Activated T-cell treated with anti-CD3 and anti-CD28 coated beads, Interleukin-2, amount 50 U/mL, for 4 hours (primary cell): ENCODE data around the gene F13B. TPM values are rescaled to one million over a fixed set of nuclear protein-coding genes. Genes with fewer than 3 reads are reported as not detected.
"Not testable (repeated sequence)": the region's sequence is repeated elsewhere in the genome, so short reads cannot be mapped to it uniquely, and the experiment has no call there.

Experiments used
- ATAC-seq, 2 donors: fragments of 200-7000 bp; cut with Tn5 transposase; one replicate each; pipeline ENCODE4 v1.10.0; 2021
- DNase-seq: peaks from one replicate; pipeline ENCODE4 v3.0.0-alpha.2; 2020
- H3K27me3 Mint-ChIP-seq: one replicate; pipeline ENCODE4 v1.8.0; 2021; ENCODE audit warnings: low read depth, mixed read lengths
- H3K36me3 Mint-ChIP-seq: one replicate; pipeline ENCODE4 v1.8.0; 2022; ENCODE audit warnings: mixed read lengths; ENCODE audit not compliant: insufficient read depth
- H3K4me1 Mint-ChIP-seq: one replicate; pipeline ENCODE4 v1.8.0; 2021; ENCODE audit warnings: low read depth, mixed read lengths
- H3K4me3 Mint-ChIP-seq: one replicate; pipeline ENCODE4 v1.8.0; 2021; ENCODE audit warnings: mild to moderate bottlenecking, moderate library complexity, mixed read lengths
- H3K9me3 Mint-ChIP-seq: one replicate; pipeline ENCODE4 v1.8.0; 2021; ENCODE audit warnings: mixed read lengths
- total RNA-seq, 3 donors: library from RNA; stranded (reverse); gene quantifications; one replicate each; pipeline ENCODE4 v1.2.1, GENCODE V29; 2021

The F13B gene
- not detected for total RNA-seq

GRCh38 chr1:197066719-197067456, at the start of gene F13B:
Gene F13B (minus strand): TSS chr1:197067260. CDS start chr1:197067223, 37 bp downstream.
- H3K4me3 Mint-ChIP-seq = no peak within 1 kb of the TSS
- no peak for DNase-seq
- H3K36me3 Mint-ChIP-seq = no peaks in the 10 kb centered on the region
- H3K4me1 Mint-ChIP-seq = no peaks in the 10 kb centered on the region
- no peaks in the 10 kb centered on the region for H3K9me3 Mint-ChIP-seq
- no peak for ATAC-seq
- peaks cover 4% of the 10 kb centered on the region for H3K27me3 Mint-ChIP-seq

- H3K4me1 Mint-ChIP-seq = no peaks in the 10 kb centered on the region
- no peaks in the 10 kb centered on the region for H3K36me3 Mint-ChIP-seq
- H3K9me3 Mint-ChIP-seq = no peaks in the 10 kb centered on the region
These were observed 49.1 kb upstream of the F13B start for GRCh38 chr1:197116156-197116555.

GRCh38 chr1:197106869-197107268, 39.8 kb upstream of the F13B start:
- no peak overlapping the region for H3K4me3 Mint-ChIP-seq
- no peaks in the 10 kb centered on the region for H3K36me3 Mint-ChIP-seq
- H3K27me3 Mint-ChIP-seq = no peaks in the 10 kb centered on the region
- DNase-seq = no peak
- H3K4me1 Mint-ChIP-seq = peaks cover 6% of the 10 kb centered on the region
- no peak for ATAC-seq
- H3K9me3 Mint-ChIP-seq = no peaks in the 10 kb centered on the region

More at GRCh38 chr1:197116156-197116555, 49.1 kb upstream of the F13B start:
- ATAC-seq = no peak
- H3K4me3 Mint-ChIP-seq = no peak overlapping the region
- DNase-seq = no peak
- H3K27me3 Mint-ChIP-seq = no peaks in the 10 kb centered on the region

GRCh38 chr1:197103300-197103699, 36.2 kb upstream of the F13B start:
- no peaks in the 10 kb centered on the region for H3K9me3 Mint-ChIP-seq
- H3K4me1 Mint-ChIP-seq = peaks cover 21% of the 10 kb centered on the region
- DNase-seq (no peak), ATAC-seq (no peak)
- no peaks in the 10 kb centered on the region for H3K27me3 Mint-ChIP-seq
- H3K4me3 Mint-ChIP-seq = no peak overlapping the region
- H3K36me3 Mint-ChIP-seq = no peaks in the 10 kb centered on the region

GRCh38 chr1:197101978-197102377, 34.9 kb upstream of the F13B start:
- H3K4me1 Mint-ChIP-seq = peaks cover 21% of the 10 kb centered on the region
- ATAC-seq = no peak
- no peaks in the 10 kb centered on the region for H3K9me3 Mint-ChIP-seq
- H3K4me3 Mint-ChIP-seq = no peak overlapping the region
- DNase-seq = no peak
- H3K27me3 Mint-ChIP-seq = no peaks in the 10 kb centered on the region
- H3K36me3 Mint-ChIP-seq = no peaks in the 10 kb centered on the region

- Mint-ChIP-seq H3K27me3 (no peaks in the 10 kb centered on the region), H3K4me3 (no peak overlapping the region), H3K36me3 (no peaks in the 10 kb centered on the region), H3K9me3 (no peaks in the 10 kb centered on the region), H3K4me1 (peaks cover 21% of the 10 kb centered on the region)
- ATAC-seq (no peak), DNase-seq (no peak)
These were observed 33.6 kb upstream of the F13B start for GRCh38 chr1:197100677-197101076.

- no peaks in the 10 kb centered on the region for H3K36me3 Mint-ChIP-seq
- ATAC-seq (no peak), DNase-seq (no peak)
- no peak overlapping the region for H3K4me3 Mint-ChIP-seq
- no peaks in the 10 kb centered on the region for H3K27me3 Mint-ChIP-seq
- no peaks in the 10 kb centered on the region for H3K9me3 Mint-ChIP-seq
- peaks cover 21% of the 10 kb centered on the region for H3K4me1 Mint-ChIP-seq
These were observed 32.4 kb upstream of the F13B start for GRCh38 chr1:197099444-197099843.

- not testable (repeated sequence) for ATAC-seq, H3K9me3 Mint-ChIP-seq, H3K4me3 Mint-ChIP-seq, H3K27me3 Mint-ChIP-seq, DNase-seq, H3K36me3 Mint-ChIP-seq
- peaks cover 16% of the 10 kb centered on the region for H3K4me1 Mint-ChIP-seq
These were observed 29.9 kb upstream of the F13B start for GRCh38 chr1:197096971-197097370.

GRCh38 chr1:197096137-197096536, 29.1 kb upstream of the F13B start:
- no peak for DNase-seq
- Mint-ChIP-seq H3K9me3 (no peaks in the 10 kb centered on the region), H3K27me3 (no peaks in the 10 kb centered on the region)

GRCh38 chr1:197093226-197093885, 26.3 kb upstream of the F13B start:
- no peaks in the 10 kb centered on the region for H3K36me3 Mint-ChIP-seq
- no peak overlapping the region for H3K4me3 Mint-ChIP-seq
- ATAC-seq = no peak

More at GRCh38 chr1:197096137-197096536, 29.1 kb upstream of the F13B start:
- ATAC-seq = no peak
- no peaks in the 10 kb centered on the region for H3K36me3 Mint-ChIP-seq
- peaks cover 8% of the 10 kb centered on the region for H3K4me1 Mint-ChIP-seq
- no peak overlapping the region for H3K4me3 Mint-ChIP-seq

GRCh38 chr1:197092491-197093023, 25.5 kb upstream of the F13B start:
- Mint-ChIP-seq H3K4me1 (no peaks in the 10 kb centered on the region), H3K36me3 (no peaks in the 10 kb centered on the region), H3K27me3 (no peaks in the 10 kb centered on the region), H3K9me3 (no peaks in the 10 kb centered on the region), H3K4me3 (no peak overlapping the region)
- no peak for DNase-seq
- ATAC-seq = no peak

More at GRCh38 chr1:197093226-197093885, 26.3 kb upstream of the F13B start:
- Mint-ChIP-seq H3K9me3 (no peaks in the 10 kb centered on the region), H3K4me1 (no peaks in the 10 kb centered on the region), H3K27me3 (no peaks in the 10 kb centered on the region)
- DNase-seq = no peak

GRCh38 chr1:197083474-197083873, 16.4 kb upstream of the F13B start:
- no peaks in the 10 kb centered on the region for H3K4me1 Mint-ChIP-seq
- no peak overlapping the region for H3K4me3 Mint-ChIP-seq
- DNase-seq = no peak
- no peak for ATAC-seq
- peaks cover 7% of the 10 kb centered on the region for H3K9me3 Mint-ChIP-seq
- no peaks in the 10 kb centered on the region for H3K27me3 Mint-ChIP-seq
- no peaks in the 10 kb centered on the region for H3K36me3 Mint-ChIP-seq

GRCh38 chr1:197081117-197081753, 14.2 kb upstream of the F13B start:
- Mint-ChIP-seq H3K4me1 (no peaks in the 10 kb centered on the region), H3K9me3 (peaks cover 7% of the 10 kb centered on the region), H3K4me3 (no peak overlapping the region)

GRCh38 chr1:197080323-197080722, 13.3 kb upstream of the F13B start:
- ATAC-seq (no peak), DNase-seq (no peak)
- Mint-ChIP-seq H3K27me3 (no peaks in the 10 kb centered on the region), H3K4me3 (no peak overlapping the region), H3K9me3 (peaks cover 7% of the 10 kb centered on the region), H3K4me1 (no peaks in the 10 kb centered on the region), H3K36me3 (no peaks in the 10 kb centered on the region)

More at GRCh38 chr1:197081117-197081753, 14.2 kb upstream of the F13B start:
- Mint-ChIP-seq H3K36me3 (no peaks in the 10 kb centered on the region), H3K27me3 (no peaks in the 10 kb centered on the region)
- ATAC-seq = no peak
- no peak for DNase-seq
